B cell (primary cell): ENCODE results near the gene EIF3L.

Experiments used
- CTCF ChIP-seq: fragments of 200-600 bp; IDR thresholded peaks from one replicate; pipeline ENCODE4 v1.8.0; 2022; ENCODE audit warnings: antibody characterized with exemption, mild to moderate bottlenecking
- EZH2 ChIP-seq: IDR thresholded peaks from 2 replicates; pipeline ENCODE4 v1.6.1; 2012; ENCODE audit warnings: borderline replicate concordance, low read depth, mild to moderate bottlenecking, moderate library complexity, low read length; ENCODE audit not compliant: insufficient read depth, poor library complexity, severe bottlenecking

DNA sequence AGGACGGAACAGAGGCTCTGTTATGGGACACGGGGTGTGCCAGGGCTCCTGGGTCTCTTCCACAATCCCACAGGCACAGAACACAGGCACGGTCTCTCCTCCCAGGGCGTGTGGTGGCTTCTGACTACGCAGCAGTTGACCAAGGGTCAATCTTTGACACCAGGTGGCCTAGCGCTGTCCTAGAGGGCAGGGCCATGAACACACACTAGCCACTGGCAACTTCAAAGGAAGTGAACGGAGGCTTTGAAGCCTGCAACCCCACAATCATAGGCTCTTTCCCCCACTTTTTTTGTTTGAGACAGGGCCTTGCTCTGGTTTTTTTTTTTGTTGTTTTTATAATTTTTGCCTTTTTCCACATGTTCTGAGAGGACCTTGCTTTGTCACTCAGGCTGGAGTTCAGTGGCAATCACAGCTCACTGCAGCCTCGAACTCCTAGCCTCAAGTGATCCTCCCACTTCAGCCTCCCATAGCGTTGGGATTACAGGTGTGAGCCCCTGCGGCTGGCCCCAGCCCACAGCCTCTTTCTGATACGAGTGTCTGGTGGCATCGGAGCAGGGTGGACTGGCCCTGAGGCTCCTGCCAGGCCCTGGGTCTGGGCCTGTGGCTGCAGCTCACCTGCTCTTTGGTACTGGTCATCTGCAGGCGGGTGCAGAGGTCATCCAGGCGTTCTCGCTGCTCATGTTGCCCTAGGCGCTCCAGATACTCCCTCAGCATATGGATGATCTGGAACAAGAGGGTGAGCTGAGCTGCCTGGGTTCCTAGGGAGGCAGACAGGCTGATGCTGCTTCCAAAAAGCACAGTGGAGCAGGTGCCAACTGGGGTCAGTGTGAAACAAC is 17.0 kb upstream of the EIF3L start:
- TF ChIP-seq EZH2: no peak
- TF ChIP-seq CTCF: no peak
